GM12878 (cell line): ENCODE measurements around the gene PIGQ. TPM values are rescaled to one million over a fixed set of nuclear protein-coding genes. Genes with fewer than 3 reads are reported as not detected.

Experiments used
- ATAC-seq: fragments of 200-7000 bp; cut with Tn5 transposase; 3 replicates; pipeline ENCODE4 v1.9.1; 2020; ENCODE audit warnings: mild to moderate bottlenecking, moderate library complexity
- BruUV-seq: library from RNA; stranded (reverse); fragments of 400-500 nt; replicated peaks from 2 replicates; lab custom pipeline; 2021; lab: Mats Ljungman, UMichigan
- CTCF ChIA-PET: fragments of 300-600 bp; sonication (Branson Sonifier 250); formaldehyde crosslinking; extraction: SDS; loops from one replicate; lab custom pipeline; 2021; ENCODE audit warnings: inconsistent platforms; lab: Yijun Ruan, JAX
- POLR2A ChIA-PET: fragments of 350-600 bp; formaldehyde crosslinking; extraction: SDS; loops from one replicate; lab custom pipeline; 2021; ENCODE audit warnings: inconsistent platforms; lab: Charles Lee
- RAD21 ChIA-PET: fragments of 300-600 bp; sonication (Branson Sonifier 250); formaldehyde crosslinking; loops from one replicate; lab custom pipeline; 2023; ENCODE audit warnings: antibody characterized with exemption; ENCODE audit not compliant: unreplicated experiment; lab: Charles Lee
- SMC1A ChIA-PET: fragments of 300-600 bp; sonication (Branson Sonifier 250); formaldehyde crosslinking; loops from one replicate; lab custom pipeline; 2023; ENCODE audit not compliant: unreplicated experiment, uncharacterized antibody; lab: Charles Lee
- DNase-seq: peaks from one replicate; pipeline ENCODE4 v3.0.0-alpha.2; 2011; ENCODE audit warnings: low read depth, low spot score
- FAIRE-seq: peaks from 3 replicates; lab custom pipeline; 2011; peaks lifted over from hg19 to GRCh38; lab: Jason Lieb, UNC
- H2AFZ ChIP-seq: 2 replicates; pipeline ENCODE4 v1.6.0; 2011; ENCODE audit warnings: low read depth, low read length, control low read depth; ENCODE audit not compliant: control insufficient read depth
- H3K27ac ChIP-seq: 2 replicates; pipeline ENCODE4 v1.5.1; 2011; ENCODE audit warnings: control low read depth; ENCODE audit not compliant: control insufficient read depth, insufficient read depth
- H3K27me3 ChIP-seq, 2 experiments: replicated peaks in 1 of 2; 2 replicates each; pipeline versions ENCODE4 v1.6.0 to v1.6.1; 2011; ENCODE audit warnings: low read length in 1 of 2; ENCODE audit not compliant: control insufficient read depth in 2 of 2, insufficient read depth in 2 of 2
- H3K36me3 ChIP-seq, 2 experiments: 2 replicates each; pipeline ENCODE4 v1.5.1; 2011; ENCODE audit warnings: low read length in 1 of 2; ENCODE audit not compliant: control insufficient read depth in 2 of 2, insufficient read depth in 2 of 2
- H3K4me1 ChIP-seq: 2 replicates; pipeline ENCODE4 v1.6.1; 2011; ENCODE audit warnings: mild to moderate bottlenecking, low read length, moderate library complexity, mixed read lengths; ENCODE audit not compliant: control insufficient read depth, insufficient read depth
- H3K4me2 ChIP-seq: 2 replicates; pipeline ENCODE4 v1.6.0; 2011; ENCODE audit warnings: control low read depth; ENCODE audit not compliant: control insufficient read depth, insufficient read depth
- H3K4me3 ChIP-seq: fragments of 200-600 bp; sonication (generic); 2 replicates; pipeline ENCODE4 v1.5.1; 2016
- H3K79me2 ChIP-seq: 2 replicates; pipeline ENCODE4 v1.6.0; 2011; ENCODE audit warnings: low read length; ENCODE audit not compliant: control insufficient read depth, insufficient read depth
- H3K9ac ChIP-seq: 2 replicates; pipeline ENCODE4 v1.8.0; 2011; ENCODE audit warnings: low read length, control low read depth, mixed read lengths; ENCODE audit not compliant: control insufficient read depth, insufficient read depth
- H3K9me3 ChIP-seq: replicated peaks from 3 replicates; pipeline ENCODE4 v1.5.1; 2011; ENCODE audit warnings: mild to moderate bottlenecking, low read length; ENCODE audit not compliant: control insufficient read depth, insufficient read depth
- H4K20me1 ChIP-seq: 2 replicates; pipeline ENCODE4 v1.6.0; 2011; ENCODE audit not compliant: control insufficient read depth, insufficient read depth
- BCL11A ChIP-seq: IDR thresholded peaks from 2 replicates; pipeline ENCODE4 v1.6.1; 2011; ENCODE audit warnings: low read depth, low read length
- BCLAF1 ChIP-seq: fragments of 450-650 bp; IDR thresholded peaks from 2 replicates; pipeline ENCODE4 v1.6.1; 2017; ENCODE audit warnings: antibody characterized with exemption, mild to moderate bottlenecking, moderate library complexity
- CBX3 ChIP-seq: fragments of 200-600 bp; sonication (generic); IDR thresholded peaks from 2 replicates; pipeline ENCODE4 v1.6.1; 2016; ENCODE audit warnings: low read depth, borderline replicate concordance
- CEBPZ ChIP-seq: fragments of 150-350 bp; IDR thresholded peaks from 2 replicates; pipeline ENCODE4 v1.6.1; 2016; ENCODE audit warnings: low read depth, low read length
- EGR1 ChIP-seq, 2 experiments: IDR thresholded peaks; 1 replicate in 1 of 2; 2 replicates in 1 of 2; pipeline ENCODE4 v1.6.1; 2011 to 2012; ENCODE audit warnings: low read depth in 2 of 2, low read length in 2 of 2, borderline replicate concordance in 1 of 2, mild to moderate bottlenecking in 1 of 2, moderate library complexity in 1 of 2
- IKZF2 ChIP-seq, 2 experiments: fragments of 450-650 bp; IDR thresholded peaks; 2 replicates each; pipeline ENCODE4 v1.6.1; 2017; ENCODE audit warnings: mild to moderate bottlenecking in 2 of 2, moderate library complexity in 2 of 2
- JUNB ChIP-seq: IDR thresholded peaks from 2 replicates; pipeline ENCODE4 v1.6.1; 2016; ENCODE audit warnings: antibody characterized with exemption, mild to moderate bottlenecking
- NFYB ChIP-seq: IDR thresholded peaks from 2 replicates; pipeline ENCODE4 v1.6.1; 2011; ENCODE audit warnings: low read depth, mild to moderate bottlenecking, low read length, improper control_type of control experiment, moderate library complexity; ENCODE audit not compliant: insufficient read depth
- PML ChIP-seq: IDR thresholded peaks from 2 replicates; pipeline ENCODE4 v1.6.1; 2012; ENCODE audit warnings: low read length, inconsistent platforms
- SMAD1 ChIP-seq: fragments of 450-650 bp; IDR thresholded peaks from 2 replicates; pipeline ENCODE4 v1.6.1; 2018; ENCODE audit warnings: mild to moderate bottlenecking, low read depth; ENCODE audit not compliant: partially characterized antibody
- TARDBP ChIP-seq: IDR thresholded peaks from 2 replicates; pipeline ENCODE4 v1.6.1; 2016; ENCODE audit warnings: borderline replicate concordance
- ZBED1 ChIP-seq: IDR thresholded peaks from 2 replicates; pipeline ENCODE4 v1.6.1; 2016; ENCODE audit warnings: borderline replicate concordance
- WGBS: methylation state at CpG from one replicate; pipeline ENCODE4 v1.1.6; 2016; ENCODE audit warnings: low lambda C conversion rate; ENCODE audit not compliant: insufficient replicate concordance, insufficient coverage; ENCODE audit errors: missing lambda C conversion rate; 5-methylcytosine and 5-hydroxymethylcytosine counted together
- in situ Hi-C: fragments of 300-500 bp; cut with MboI; formaldehyde crosslinking; loops from 9 replicates; pipeline ENCODE4 v1.14.3; 2018; ENCODE audit warnings: mixed read lengths
- intact Hi-C: fragments of 100-400 bp; cut with micrococcal nuclease; formaldehyde crosslinking; loops from one replicate; pipeline ENCODE4 v1.14.2; 2022; ENCODE audit not compliant: unreplicated experiment
- polyA plus RNA-seq, 11 experiments: library from polyadenylated mRNA; depleted of rRNA in 4 of 11; unstranded in 6 of 11; stranded (reverse) in 5 of 11; fragments of >200 nt; fragmentation: Nextera tagmentation in 4 of 11; fragmentation: Illumina TruSeq in 1 of 11; extraction: Ambion mirVana in 4 of 11; extraction: Trizol in 1 of 11; gene quantifications; 1 replicate in 1 of 11; 2 replicates in 10 of 11; pipeline versions ENCODE4 v1.2.1 to v1.2.3, GENCODE V29; 2011 to 2016; ENCODE audit warnings: inconsistent platforms in 2 of 11, missing spikeins in 2 of 11, low read depth in 1 of 11
- total RNA-seq, 4 experiments: library from RNA; depleted of rRNA in 3 of 4; stranded (reverse); fragments of >200 nt in 3 of 4; fragmentation: Illumina TruSeq in 1 of 4; extraction: Trizol in 1 of 4; gene quantifications; 2 replicates each; pipeline versions ENCODE4 v1.2.1 to v1.2.3, GENCODE V29; 2013 to 2021

Gene PIGQ
- total and polyA plus RNA-seq, 10 of the 15 experiments (the other 5 are each of a cell fraction or from before 2014, with no cell fraction given) = 1.8 to 31.3 (median 17.5) TPM; not detected in 1

GRCh38 chr16:576197-576822 lies 6.5 kb downstream of the PIGQ start:
- Histone ChIP-seq H3K4me3 (no peak overlapping the region), H3K9ac (no peak overlapping the region), H3K27ac (no peak overlapping the region), H3K79me2 (no peaks in the 10 kb centered on the region)
- intact Hi-C loops = no loop called here
- ChIA-PET POLR2A (no interaction called here), SMC1A (no interaction called here), RAD21 (no interaction called here)
- no peak for FAIRE-seq
- WGBS = 82% methylated on average over 21 of the region's 21 CpGs
- ATAC-seq = no peak
- TF ChIP-seq CBX3 (no peak), CEBPZ (no peak), IKZF2 (IDR thresholded peaks at IDR 0.05) (no peak), SMAD1 (no peak), BCLAF1 (no peak), BCL11A (no peak), JUNB (no peak), NFYB (no peak), PML (no peak), ZBED1 (no peak), TARDBP (no peak), EGR1 (IDR thresholded peaks at IDR 0.05; ENCODE audit: borderline replicate concordance in 1 of 2, low read depth in 2 of 2, low read length in 2 of 2) (no peak)
- TF ChIP-seq, all 136 proteins: peak for 0
- in situ Hi-C loops = no loop called here
- H3K4me2 ChIP-seq = no peak overlapping the region
- H3K27me3 ChIP-seq = no peaks in the 10 kb centered on the region
- CTCF ChIA-PET = interaction anchor here (1.0 kb wide), 1 partner anchor 60 kb away, joined by 4 read pairs; the partner anchor contains the start of gene METTL26
- no peak overlapping the region for H2AFZ ChIP-seq
- H3K4me1 ChIP-seq = no peaks in the 10 kb centered on the region
- BruUV-seq = no TSS peak
- no peaks in the 10 kb centered on the region for H3K9me3 ChIP-seq
- H3K36me3 ChIP-seq = no peaks in the 10 kb centered on the region; a peak in 2 of 4 replicates
- no peaks in the 10 kb centered on the region for H4K20me1 ChIP-seq
- no peak for DNase-seq
